ENCODE results near the gene SLC1A7. TPM values are rescaled to one million over a fixed set of nuclear protein-coding genes. Genes with fewer than 3 reads are reported as not detected.

Gene SLC1A7
- total RNA-seq, 4 donors from 2014 or later, result 0.45 to 3.7 (median 0.84) TPM

GRCh38 chr1:53075206-53075605, 67.2 kb downstream of the SLC1A7 start:
- peaks cover 0 to 12% (median 10%) of the 10 kb centered on the region in 4 donors for H3K4me1 ChIP-seq
- no peak overlapping the region for H3K4me3 ChIP-seq
- no peak for DNase-seq (ENCODE audit: extremely low spot score)
- intact Hi-C loops (cut with DNase I), result no loop called here
- H3K36me3 ChIP-seq, result peaks cover 0 to 20% (median 3%) of the 10 kb centered on the region in 4 donors
- no peak overlapping the region for H3K27ac ChIP-seq (replicated peaks in 1 of 4)
- H3K9me3 ChIP-seq, result no peaks in the 10 kb centered on the region
- TF ChIP-seq POLR2AphosphoS5 (IDR thresholded peaks at IDR 0.05) (no peak), POLR2A (IDR thresholded peaks at IDR 0.05; ENCODE audit: low read depth) (no peak), CTCF (IDR thresholded peaks at IDR 0.05) (no peak), EP300 (IDR thresholded peaks at IDR 0.05) (no peak)
- H3K27me3 ChIP-seq, result no peaks in the 10 kb centered on the region
- WGBS, result 100% methylated on average over 4 of the region's 4 CpGs

GRCh38 chr1:53074313-53075154, 67.9 kb downstream of the SLC1A7 start:
- Histone ChIP-seq H3K27ac (replicated peaks in 1 of 4) (peak overlapping the region; percentile 48 to 61 (median 55)), H3K36me3 (peaks cover 0 to 23% (median 3%) of the 10 kb centered on the region in 4 donors), H3K9me3 (no peaks in the 10 kb centered on the region), H3K4me1 (peaks cover 0 to 12% (median 10%) of the 10 kb centered on the region in 4 donors), H3K27me3 (no peaks in the 10 kb centered on the region), H3K4me3 (no peak overlapping the region)
- TF ChIP-seq CTCF (IDR thresholded peaks at IDR 0.05) (no peak), EP300 (IDR thresholded peaks at IDR 0.05) (no peak), POLR2AphosphoS5 (IDR thresholded peaks at IDR 0.05) (no peak), POLR2A (IDR thresholded peaks at IDR 0.05; ENCODE audit: low read depth) (no peak)
- DNase-seq (ENCODE audit: extremely low spot score), result no peak
- intact Hi-C loops (cut with DNase I), result no loop called here
- WGBS, result 91% methylated on average over 4 of the region's 8 CpGs

- intact Hi-C loops (cut with DNase I), result no loop called here
- no peaks in the 10 kb centered on the region for H3K9me3 ChIP-seq
- H3K27ac ChIP-seq (replicated peaks in 1 of 4), result peak overlapping the region; percentile 48 to 61 (median 55)
- DNase-seq (ENCODE audit: extremely low spot score), result no peak
- peaks cover 0 to 12% (median 10%) of the 10 kb centered on the region in 4 donors for H3K4me1 ChIP-seq
- no peaks in the 10 kb centered on the region for H3K27me3 ChIP-seq
- WGBS, result 69% methylated on average over 6 of the region's 10 CpGs
- H3K36me3 ChIP-seq, result peaks cover 0 to 17% (median under 1%) of the 10 kb centered on the region in 4 donors
- TF ChIP-seq POLR2AphosphoS5 (IDR thresholded peaks at IDR 0.05) (peak in 1 of 2 donors; percentile 14), EP300 (IDR thresholded peaks at IDR 0.05) (no peak)
- no peak overlapping the region for H3K4me3 ChIP-seq
These were observed 68.5 kb downstream of the SLC1A7 start for GRCh38 chr1:53073868-53074311.

- DNase-seq (ENCODE audit: extremely low spot score), result no peak
- 91% methylated on average over 7 of the region's 7 CpGs for WGBS
These were observed 69.2 kb downstream of the SLC1A7 start for GRCh38 chr1:53073287-53073686.

More at GRCh38 chr1:53073287-53073686, 69.2 kb downstream of the SLC1A7 start:
- no peaks in the 10 kb centered on the region for H3K9me3 ChIP-seq
- no peak for TF ChIP-seq POLR2AphosphoS5 (IDR thresholded peaks at IDR 0.05)
- no peak for TF ChIP-seq POLR2A (IDR thresholded peaks at IDR 0.05; ENCODE audit: low read depth)
- TF ChIP-seq EP300 (IDR thresholded peaks at IDR 0.05), result no peak
- no peak for TF ChIP-seq CTCF (IDR thresholded peaks at IDR 0.05)
- H3K4me3 ChIP-seq, result no peak overlapping the region
- peaks cover 0 to 15% (median 0%) of the 10 kb centered on the region in 4 donors for H3K36me3 ChIP-seq
- H3K4me1 ChIP-seq, result peaks cover 0 to 12% (median 10%) of the 10 kb centered on the region in 4 donors
- peak overlapping the region; percentile 21 to 61 (median 55) for H3K27ac ChIP-seq (replicated peaks in 1 of 4)
- H3K27me3 ChIP-seq, result no peaks in the 10 kb centered on the region
- intact Hi-C loops (cut with DNase I), result no loop called here

All from esophagus muscularis mucosa (tissue), 4 donors.